Neuronal stem cell (in vitro differentiated cells): Measurements from ENCODE around the gene EVI5.

Experiments used
- DNase-seq: peaks from one replicate; pipeline ENCODE4 v3.0.0-alpha.2; 2013; ENCODE audit warnings: low spot score
- H2AFZ ChIP-seq: one replicate; pipeline ENCODE4 v1.6.1; 2013; ENCODE audit warnings: mild to moderate bottlenecking, low read length, inconsistent platforms
- H2AK5ac ChIP-seq: 2 replicates; pipeline ENCODE4 v1.6.1; 2013; ENCODE audit warnings: low read depth, mild to moderate bottlenecking, inconsistent platforms, low read length, moderate library complexity, mixed read lengths
- H2BK120ac ChIP-seq: 2 replicates; pipeline ENCODE4 v1.6.1; 2013; ENCODE audit warnings: low read depth, mild to moderate bottlenecking, inconsistent platforms, low read length, moderate library complexity, mixed read lengths
- H2BK12ac ChIP-seq: one replicate; pipeline ENCODE4 v1.6.1; 2013; ENCODE audit warnings: low read length, inconsistent platforms
- H2BK15ac ChIP-seq: 2 replicates; pipeline ENCODE4 v1.6.1; 2013; ENCODE audit warnings: mild to moderate bottlenecking, low read length, inconsistent platforms, mixed read lengths
- H2BK5ac ChIP-seq: one replicate; pipeline ENCODE4 v1.6.1; 2013; ENCODE audit warnings: inconsistent platforms, mild to moderate bottlenecking, low read length, moderate library complexity
- H3K14ac ChIP-seq: one replicate; pipeline ENCODE4 v1.6.1; 2013; ENCODE audit warnings: low read length, inconsistent platforms
- H3K18ac ChIP-seq: 2 replicates; pipeline ENCODE4 v1.6.1; 2013; ENCODE audit warnings: low read length, inconsistent platforms
- H3K23ac ChIP-seq: 2 replicates; pipeline ENCODE4 v1.6.1; 2013; ENCODE audit warnings: low read depth, mild to moderate bottlenecking, mixed read lengths, low read length, inconsistent platforms; ENCODE audit not compliant: poor library complexity
- H3K27ac ChIP-seq: replicated peaks from 3 replicates; pipeline ENCODE4 v1.5.1; 2013; ENCODE audit warnings: low read length, inconsistent platforms
- H3K27me3 ChIP-seq, 3 experiments: 2 replicates each; pipeline ENCODE4 v1.6.1; 2013; ENCODE audit warnings: low read length in 3 of 3, mild to moderate bottlenecking in 2 of 3, inconsistent platforms in 1 of 3, low read depth in 1 of 3, mixed read lengths in 1 of 3, moderate library complexity in 1 of 3; ENCODE audit not compliant: control insufficient read depth in 3 of 3, insufficient read depth in 3 of 3
- H3K36me3 ChIP-seq, 2 donors: replicated peaks in 1 of 2; 2 replicates each; pipeline ENCODE4 v1.6.1; 2013; ENCODE audit warnings: low read length in 2 of 2; ENCODE audit not compliant: control insufficient read depth in 2 of 2, insufficient read depth in 2 of 2
- H3K4ac ChIP-seq: 2 replicates; pipeline ENCODE4 v1.6.1; 2013; ENCODE audit warnings: inconsistent platforms, mild to moderate bottlenecking, low read length, moderate library complexity
- H3K4me1 ChIP-seq, 2 donors: 1 replicate in 1 of 2; 2 replicates in 1 of 2; pipeline ENCODE4 v1.6.1; 2013; ENCODE audit warnings: low read length in 2 of 2, low read depth in 1 of 2; ENCODE audit not compliant: control insufficient read depth in 2 of 2, insufficient read depth in 1 of 2
- H3K4me2 ChIP-seq: one replicate; pipeline ENCODE4 v1.6.1; 2013; ENCODE audit warnings: mild to moderate bottlenecking, low read length, inconsistent platforms; ENCODE audit not compliant: insufficient read depth, poor library complexity, severe bottlenecking
- H3K4me3 ChIP-seq, 2 donors: 2 replicates each; pipeline ENCODE4 v1.5.1; 2013; ENCODE audit warnings: low read length in 2 of 2, mild to moderate bottlenecking in 2 of 2, inconsistent platforms in 1 of 2, moderate library complexity in 1 of 2
- H3K79me1 ChIP-seq: one replicate; pipeline ENCODE4 v1.6.1; 2013; ENCODE audit warnings: low read depth, mild to moderate bottlenecking, inconsistent platforms, low read length, moderate library complexity
- H3K9ac ChIP-seq: one replicate; pipeline ENCODE4 v1.6.1; 2013; ENCODE audit warnings: mild to moderate bottlenecking, low read depth, low read length, inconsistent platforms; ENCODE audit not compliant: poor library complexity
- H3K9me3 ChIP-seq, 2 donors: replicated peaks in 1 of 2; 2 replicates each; pipeline versions ENCODE3 to v1.6.1; 2013; ENCODE audit warnings: low read length in 2 of 2, mild to moderate bottlenecking in 2 of 2, inconsistent platforms in 1 of 2, low read depth in 1 of 2, mixed read lengths in 1 of 2, moderate library complexity in 1 of 2; ENCODE audit not compliant: control insufficient read depth in 2 of 2, insufficient read depth in 1 of 2
- H4K8ac ChIP-seq: one replicate; pipeline ENCODE4 v1.6.1; 2013; ENCODE audit warnings: low read depth, mild to moderate bottlenecking, inconsistent platforms, low read length, moderate library complexity
- H4K91ac ChIP-seq: one replicate; pipeline ENCODE4 v1.6.1; 2013; ENCODE audit warnings: low read length, low read depth, mild to moderate bottlenecking, inconsistent platforms; ENCODE audit not compliant: poor library complexity
- WGBS, 2 donors: extraction: QIAGEN DNeasy Blood & Tissue Kit; methylation state at CpG; one replicate each; pipeline ENCODE4 v1.1.7; 2013; ENCODE audit warnings: missing lambda C conversion rate in 2 of 2, mixed read lengths in 1 of 2; ENCODE audit not compliant: insufficient read length in 2 of 2, insufficient replicate concordance in 1 of 2; ENCODE audit errors: extremely low coverage in 2 of 2; 5-methylcytosine and 5-hydroxymethylcytosine counted together

Gene EVI5

DNA sequence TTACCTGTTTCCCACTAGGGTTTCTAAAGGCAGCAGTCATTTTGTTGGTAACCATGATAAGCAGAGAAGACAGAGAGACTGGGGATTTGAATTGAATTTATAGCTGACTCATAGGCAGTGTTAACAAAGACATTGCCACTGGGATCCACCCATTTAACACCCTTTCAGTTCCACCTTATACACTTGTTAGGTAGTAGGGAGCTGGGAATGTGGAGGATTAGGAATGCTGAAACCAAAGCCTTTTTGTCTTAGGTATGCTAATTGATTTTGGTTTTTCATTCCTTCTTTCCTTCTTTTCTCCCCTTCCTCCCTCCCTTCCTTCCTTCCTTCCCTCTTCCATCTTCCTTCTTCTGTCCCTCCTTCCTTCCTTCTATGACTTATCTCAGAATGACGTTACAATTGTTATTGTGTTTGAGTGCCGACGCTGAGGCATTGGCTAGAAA, 7.5 kb upstream of the EVI5 start:
- Histone ChIP-seq H2BK12ac (no peak overlapping the region), H4K91ac (no peak overlapping the region), H2BK5ac (no peak overlapping the region), H3K79me1 (no peaks in the 10 kb centered on the region), H3K14ac (no peak overlapping the region), H3K4ac (no peak overlapping the region), H2AFZ (no peak overlapping the region), H3K4me1 (peaks cover 2% of the 10 kb centered on the region in 2 donors), H3K18ac (no peak overlapping the region), H3K4me3 (no peak overlapping the region), H3K23ac (no peak overlapping the region), H3K27me3 (peaks cover 0 to 8% (median 0%) of the 10 kb centered on the region in 3 experiments), H3K9ac (no peak overlapping the region), H3K36me3 (no peaks in the 10 kb centered on the region), H2BK120ac (no peak overlapping the region), H3K27ac (no peak overlapping the region), H4K8ac (no peak overlapping the region), H3K9me3 (no peaks in the 10 kb centered on the region), H2AK5ac (no peak overlapping the region), H2BK15ac (no peak overlapping the region), H3K4me2 (no peak overlapping the region)
- WGBS, 2 donors = no CpG with 5 or more reads among the region's 3 CpGs
- peak; percentile 24 for DNase-seq

DNA sequence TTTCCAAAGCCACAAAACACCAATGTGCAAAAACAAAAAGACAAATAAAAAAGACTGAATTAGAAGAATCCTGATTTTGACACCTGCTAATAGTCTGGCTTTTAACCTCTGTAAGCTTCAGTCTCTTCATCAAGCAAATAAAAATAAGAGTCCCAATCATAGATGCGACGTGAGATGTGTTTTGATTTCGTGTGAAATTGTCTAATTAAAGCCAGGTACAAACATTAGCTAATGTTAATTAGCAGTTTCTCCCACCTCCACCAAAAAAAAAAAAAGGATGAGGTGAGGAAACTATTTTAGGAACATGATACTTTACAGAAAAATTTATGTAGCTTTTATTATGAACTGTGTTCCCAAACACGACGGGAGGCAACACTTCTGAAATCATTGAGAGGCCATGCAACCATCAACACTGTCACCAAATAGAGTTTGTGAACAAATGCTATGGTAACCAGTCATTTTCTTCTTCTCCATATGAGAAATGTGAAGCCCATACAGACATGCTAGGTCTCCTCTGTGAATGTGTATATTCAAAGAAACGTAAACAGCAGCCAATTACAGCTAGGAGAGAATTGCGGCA, 6.7 kb upstream of the EVI5 start:
- no peak overlapping the region for H3K4me3 ChIP-seq
- H3K4me2 ChIP-seq = no peak overlapping the region
- H3K4me1 ChIP-seq = peaks cover 2% of the 10 kb centered on the region in 2 donors
- H3K27ac ChIP-seq = no peak overlapping the region
- H3K14ac ChIP-seq = no peak overlapping the region
- no CpG with 5 or more reads among the region's 7 CpGs for WGBS, 2 donors
- H3K18ac ChIP-seq = no peak overlapping the region
- no peaks in the 10 kb centered on the region for H3K9me3 ChIP-seq
- no peak overlapping the region for H2BK15ac ChIP-seq
- H3K79me1 ChIP-seq = no peaks in the 10 kb centered on the region
- H3K36me3 ChIP-seq = no peaks in the 10 kb centered on the region
- no peak overlapping the region for H3K4ac ChIP-seq
- peaks cover 0 to 12% (median 0%) of the 10 kb centered on the region in 3 experiments for H3K27me3 ChIP-seq
- no peak overlapping the region for H3K23ac ChIP-seq
- no peak overlapping the region for H2BK5ac ChIP-seq
- H2BK120ac ChIP-seq = no peak overlapping the region
- H4K8ac ChIP-seq = no peak overlapping the region
- H4K91ac ChIP-seq = no peak overlapping the region
- no peak overlapping the region for H2AK5ac ChIP-seq
- no peak for DNase-seq
- H3K9ac ChIP-seq = no peak overlapping the region
- peak overlapping the region; percentile 53 for H2AFZ ChIP-seq
- H2BK12ac ChIP-seq = no peak overlapping the region

DNA sequence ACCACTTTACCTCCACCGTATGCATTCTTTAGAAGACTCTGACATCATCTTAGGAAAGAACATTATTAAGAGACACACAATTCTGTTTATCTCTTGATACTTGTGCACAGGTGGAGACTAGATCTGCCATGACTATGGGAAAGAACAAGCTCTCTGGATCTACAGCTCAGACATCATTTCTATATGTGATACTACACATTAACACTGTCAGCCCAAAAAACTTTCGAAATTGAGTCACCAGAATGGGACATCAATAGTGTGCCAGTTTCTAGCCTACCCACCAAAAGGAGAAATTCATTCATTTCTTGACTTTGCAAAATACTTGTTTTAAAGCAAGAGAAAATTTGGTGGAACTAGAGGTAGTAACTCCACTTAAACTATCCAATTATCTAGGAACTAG, 6.0 kb upstream of the EVI5 start:
- Histone ChIP-seq H2BK5ac (no peak overlapping the region), H3K9ac (no peak overlapping the region), H3K27me3 (peaks cover 0 to 17% (median 0%) of the 10 kb centered on the region in 3 experiments), H2AFZ (no peak overlapping the region), H4K8ac (no peak overlapping the region), H3K14ac (no peak overlapping the region), H3K4me2 (no peak overlapping the region), H3K27ac (no peak overlapping the region), H2AK5ac (no peak overlapping the region), H4K91ac (no peak overlapping the region), H2BK120ac (no peak overlapping the region), H3K79me1 (no peaks in the 10 kb centered on the region), H3K9me3 (no peaks in the 10 kb centered on the region), H3K18ac (no peak overlapping the region), H2BK12ac (no peak overlapping the region), H3K4me3 (no peak overlapping the region), H3K23ac (no peak overlapping the region), H3K36me3 (no peaks in the 10 kb centered on the region), H3K4me1 (peaks cover 2% of the 10 kb centered on the region in 2 donors), H3K4ac (no peak overlapping the region), H2BK15ac (no peak overlapping the region)
- no CpG with 5 or more reads among the region's 2 CpGs for WGBS, 2 donors
- no peak for DNase-seq

DNA sequence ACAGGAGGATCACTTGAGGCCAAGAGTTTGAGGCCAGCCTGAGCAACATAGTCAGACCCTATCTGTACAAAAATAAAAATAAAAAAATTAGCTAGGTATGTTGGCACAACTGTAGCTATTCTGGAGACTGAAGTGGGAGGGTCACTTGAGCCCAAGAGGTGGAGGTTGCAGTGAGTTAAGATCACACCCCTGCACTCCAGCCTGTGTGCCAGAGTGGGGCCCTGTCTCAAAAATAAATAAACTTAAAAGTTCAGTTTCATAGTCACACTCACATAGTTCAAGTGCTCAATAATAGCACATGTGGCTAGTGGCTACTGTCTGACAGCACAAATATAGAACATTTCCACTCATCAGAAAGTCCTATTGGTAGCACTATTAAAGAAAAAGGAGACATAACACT, 5.2 kb upstream of the EVI5 start:
- Histone ChIP-seq H2AFZ (no peak overlapping the region), H3K4me1 (peaks cover 2 to 4% of the 10 kb centered on the region in 2 donors), H3K4me2 (no peak overlapping the region), H3K79me1 (no peaks in the 10 kb centered on the region), H3K23ac (no peak overlapping the region), H3K27ac (no peak overlapping the region), H3K4ac (no peak overlapping the region), H3K9ac (no peak overlapping the region), H2AK5ac (no peak overlapping the region), H2BK5ac (no peak overlapping the region), H2BK15ac (no peak overlapping the region), H3K36me3 (no peaks in the 10 kb centered on the region), H3K27me3 (peaks cover 0 to 17% (median 0%) of the 10 kb centered on the region in 3 experiments), H4K8ac (no peak overlapping the region), H2BK120ac (no peak overlapping the region), H3K4me3 (no peak overlapping the region), H3K18ac (no peak overlapping the region), H4K91ac (no peak overlapping the region), H3K14ac (no peak overlapping the region), H2BK12ac (no peak overlapping the region), H3K9me3 (no peaks in the 10 kb centered on the region)
- no peak for DNase-seq
